Caco-2 (cell line): ENCODE results near the gene HCFC1R1. TPM values are rescaled to one million over a fixed set of nuclear protein-coding genes. Genes with fewer than 3 reads are reported as not detected.
"Not testable (repeated sequence)": the region's sequence is repeated elsewhere in the genome, so short reads cannot be mapped to it uniquely, and the experiment has no call there.

Experiments
- BruUV-seq: library from RNA; stranded (reverse); fragments of 400-500 nt; replicated peaks from 2 replicates; lab custom pipeline; 2021; lab: Mats Ljungman, UMichigan
- CTCF ChIA-PET: fragments of 300-600 bp; sonication (Branson Sonifier 250); formaldehyde crosslinking; loops from one replicate; lab custom pipeline; 2022; ENCODE audit warnings: antibody characterized with exemption; lab: Charles Lee
- POLR2A ChIA-PET: fragments of 300-600 bp; sonication (Branson Sonifier 250); formaldehyde crosslinking; loops from one replicate; lab custom pipeline; 2022; ENCODE audit warnings: antibody characterized with exemption; lab: Charles Lee
- DNase-seq, 2 experiments: peaks; one replicate each; pipeline versions ENCODE4 v3.0.0 to v3.0.0-alpha.2; 2020 to 2022
- H3K27me3 ChIP-seq: replicated peaks from 2 replicates; pipeline ENCODE4 v1.6.0; 2011; ENCODE audit warnings: low read length; ENCODE audit not compliant: control insufficient read depth, insufficient read depth
- H3K36me3 ChIP-seq: 2 replicates; pipeline ENCODE4 v1.5.1; 2011; ENCODE audit warnings: low read length; ENCODE audit not compliant: control insufficient read depth, insufficient read depth
- H3K4me1 ChIP-seq: fragments of 250-450 bp; sonication (Bioruptor Pico); 2 replicates; pipeline ENCODE4 v1.5.1; 2020; ENCODE audit warnings: mild to moderate bottlenecking
- H3K4me3 ChIP-seq: 2 replicates; pipeline ENCODE4 v1.5.1; 2011; ENCODE audit warnings: low read depth, mild to moderate bottlenecking, control low read depth, low read length
- H3K9me3 ChIP-seq: fragments of 250-450 bp; sonication (Bioruptor Pico); 2 replicates; pipeline ENCODE4 v1.5.1; 2020; ENCODE audit warnings: mild to moderate bottlenecking, moderate library complexity
- H3K27ac Mint-ChIP-seq: one replicate; pipeline ENCODE4 v1.8.0; 2022; ENCODE audit warnings: mixed read lengths; ENCODE audit not compliant: unreplicated experiment
- H3K27me3 Mint-ChIP-seq: one replicate; pipeline ENCODE4 v1.8.0; 2022; ENCODE audit warnings: mixed read lengths; ENCODE audit not compliant: insufficient read depth, unreplicated experiment
- H3K36me3 Mint-ChIP-seq: one replicate; pipeline ENCODE4 v1.8.0; 2022; ENCODE audit warnings: mild to moderate bottlenecking, mixed read lengths; ENCODE audit not compliant: insufficient read depth, unreplicated experiment
- H3K4me1 Mint-ChIP-seq: one replicate; pipeline ENCODE4 v1.8.0; 2022; ENCODE audit warnings: low read depth, mixed read lengths; ENCODE audit not compliant: unreplicated experiment
- H3K4me3 Mint-ChIP-seq: one replicate; pipeline ENCODE4 v1.8.0; 2022; ENCODE audit warnings: mild to moderate bottlenecking, moderate library complexity, mixed read lengths; ENCODE audit not compliant: unreplicated experiment
- H3K9me3 Mint-ChIP-seq: one replicate; pipeline ENCODE4 v1.8.0; 2022; ENCODE audit warnings: mixed read lengths; ENCODE audit not compliant: unreplicated experiment
- CTCF ChIP-seq, 2 experiments: fragments of 200-600 bp in 1 of 2; IDR thresholded peaks; 1 replicate in 1 of 2; 2 replicates in 1 of 2; pipeline versions ENCODE4 v1.5.1 to v1.8.0; 2011 to 2022; ENCODE audit warnings: antibody characterized with exemption in 1 of 2, control low read depth in 1 of 2, inconsistent platforms in 1 of 2, low read depth in 1 of 2, low read length in 1 of 2, mild to moderate bottlenecking in 1 of 2, moderate library complexity in 1 of 2; ENCODE audit not compliant: insufficient read depth in 1 of 2, severe bottlenecking in 1 of 2, unreplicated experiment in 1 of 2
- intact Hi-C: fragments of 100-400 bp; cut with micrococcal nuclease; formaldehyde crosslinking; loops from one replicate; pipeline ENCODE4 v1.10.0; 2022; ENCODE audit not compliant: unreplicated experiment
- total RNA-seq: library from RNA; stranded (reverse); gene quantifications from 2 replicates; pipeline ENCODE4 v1.2.3, GENCODE V29; 2022

HCFC1R1 gene
- total RNA-seq, 1 experiment from 2014 or later = 44.9 TPM

GRCh38 chr16:3056336-3057180 lies 32.8 kb upstream of the HCFC1R1 start:
- ChIA-PET POLR2A (no interaction called here), CTCF (interaction anchor here (1.1 kb wide), 1 partner anchor 28 kb away, joined by 6 read pairs; no protein-coding TSS in a partner anchor)
- DNase-seq = no peak
- H3K36me3 ChIP-seq = no peaks in the 10 kb centered on the region
- H3K4me1 ChIP-seq = peaks cover 13% of the 10 kb centered on the region
- Mint-ChIP-seq H3K36me3 (no peaks in the 10 kb centered on the region), H3K4me1 (no peaks in the 10 kb centered on the region), H3K4me3 (no peak overlapping the region), H3K9me3 (no peaks in the 10 kb centered on the region), H3K27me3 (no peaks in the 10 kb centered on the region), H3K27ac (no peak overlapping the region)
- H3K27me3 ChIP-seq = no peaks in the 10 kb centered on the region
- intact Hi-C loops = no loop called here
- TF ChIP-seq CTCF (IDR thresholded peaks at IDR 0.05; ENCODE audit: insufficient read depth in 1 of 2, low read depth in 1 of 2, low read length in 1 of 2, severe bottlenecking in 1 of 2, unreplicated experiment in 1 of 2) = no peak
- no peaks in the 10 kb centered on the region for H3K9me3 ChIP-seq
- BruUV-seq = no TSS peak
- H3K4me3 ChIP-seq = no peak overlapping the region

DNA sequence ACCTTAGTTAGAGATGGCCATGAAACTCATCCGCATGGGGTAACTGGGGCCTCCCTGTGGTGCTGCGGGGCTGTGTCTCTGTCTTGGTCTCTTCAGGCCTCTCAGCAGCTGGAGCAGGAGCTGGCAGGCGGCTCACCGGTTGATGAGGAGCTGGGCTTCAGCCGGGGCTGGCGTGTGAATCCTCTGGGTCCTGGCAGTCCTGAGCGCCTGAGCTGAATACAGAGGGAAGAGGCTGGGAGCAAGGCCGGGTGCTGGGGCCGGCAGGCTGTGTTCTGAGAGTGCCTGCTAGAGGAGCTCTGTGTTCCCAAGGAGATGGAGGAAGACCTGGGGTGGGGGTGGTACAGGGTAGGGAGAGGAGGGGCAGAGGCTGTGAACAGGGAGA lies 32.0 kb upstream of the HCFC1R1 start:
- H3K9me3 Mint-ChIP-seq, H3K27me3 Mint-ChIP-seq, H3K9me3 ChIP-seq, POLR2A ChIA-PET, H3K27me3 ChIP-seq, H3K36me3 ChIP-seq, H3K27ac Mint-ChIP-seq, H3K4me3 Mint-ChIP-seq, H3K4me3 ChIP-seq, intact Hi-C loops, BruUV-seq, H3K36me3 Mint-ChIP-seq, DNase-seq, H3K4me1 Mint-ChIP-seq: not testable (repeated sequence)
- CTCF ChIA-PET = interaction anchor here (1.1 kb wide), 1 partner anchor 28 kb away, joined by 6 read pairs; no protein-coding TSS in a partner anchor
- H3K4me1 ChIP-seq = peaks cover 13% of the 10 kb centered on the region

GRCh38 chr16:3054965-3055733 lies 31.4 kb upstream of the HCFC1R1 start:
- H3K4me1 ChIP-seq = peaks cover 7% of the 10 kb centered on the region
- Mint-ChIP-seq H3K4me1 (no peaks in the 10 kb centered on the region), H3K27me3 (no peaks in the 10 kb centered on the region), H3K27ac (no peak overlapping the region), H3K36me3 (no peaks in the 10 kb centered on the region), H3K9me3 (no peaks in the 10 kb centered on the region), H3K4me3 (no peak overlapping the region)
- DNase-seq = no peak
- ChIA-PET POLR2A (no interaction called here), CTCF (interaction anchor here (1.1 kb wide), 1 partner anchor 27 kb away, joined by 6 read pairs; no protein-coding TSS in a partner anchor)
- H3K4me3 ChIP-seq = no peak overlapping the region
- H3K27me3 ChIP-seq = no peaks in the 10 kb centered on the region
- H3K36me3 ChIP-seq = no peaks in the 10 kb centered on the region
- intact Hi-C loops = no loop called here
- BruUV-seq = no TSS peak
- H3K9me3 ChIP-seq = no peaks in the 10 kb centered on the region
- no peak for TF ChIP-seq CTCF (IDR thresholded peaks at IDR 0.05; ENCODE audit: insufficient read depth in 1 of 2, low read depth in 1 of 2, low read length in 1 of 2, severe bottlenecking in 1 of 2, unreplicated experiment in 1 of 2)

DNA sequence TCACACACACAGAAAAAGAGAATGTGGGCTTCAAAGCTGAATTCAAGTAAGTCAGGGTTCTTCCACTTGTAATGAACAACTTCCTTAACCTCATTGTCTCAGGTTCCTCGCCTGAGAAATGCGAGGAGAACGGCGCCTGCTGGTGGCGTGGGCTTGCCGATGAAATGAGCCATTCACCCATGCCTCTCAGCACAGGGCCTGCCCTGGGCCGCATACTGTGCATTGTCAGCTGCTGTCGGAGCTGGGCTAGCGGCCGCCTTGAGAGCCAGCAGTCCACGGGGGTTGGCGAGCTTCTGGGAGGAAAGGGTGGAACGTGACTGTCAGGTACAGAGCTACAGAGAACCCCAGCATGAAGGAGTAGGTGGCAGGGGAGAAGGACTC lies 29.6 kb upstream of the HCFC1R1 start:
- BruUV-seq, H3K27ac Mint-ChIP-seq, H3K9me3 Mint-ChIP-seq, H3K4me3 ChIP-seq, H3K9me3 ChIP-seq, POLR2A ChIA-PET, CTCF ChIA-PET, H3K27me3 ChIP-seq, H3K4me3 Mint-ChIP-seq, H3K4me1 ChIP-seq, H3K36me3 ChIP-seq, H3K4me1 Mint-ChIP-seq, DNase-seq, H3K36me3 Mint-ChIP-seq, intact Hi-C loops, H3K27me3 Mint-ChIP-seq: not testable (repeated sequence)

- DNase-seq, H3K4me3 Mint-ChIP-seq, H3K27ac Mint-ChIP-seq, H3K9me3 ChIP-seq, H3K9me3 Mint-ChIP-seq, H3K4me1 ChIP-seq, H3K36me3 Mint-ChIP-seq, H3K27me3 Mint-ChIP-seq, intact Hi-C loops, POLR2A ChIA-PET, BruUV-seq, H3K36me3 ChIP-seq, H3K4me3 ChIP-seq, H3K4me1 Mint-ChIP-seq, CTCF ChIA-PET, H3K27me3 ChIP-seq: not testable (repeated sequence)
Measured at GRCh38 chr16:3052571-3053329, 29.0 kb upstream of the HCFC1R1 start.
